NCI-H446 (cell line): Measurements from ENCODE around the gene LZIC.

ENCODE experiments used
- DNase-seq, 2 experiments: peaks; one replicate each; lab custom pipeline; 2025; lab: John Stamatoyannopoulos, UW

LZIC gene

GRCh38 chr1:9886092-9886742, 57.0 kb downstream of the LZIC start:
- no peak for DNase-seq

GRCh38 chr1:9884805-9885204, 58.4 kb downstream of the LZIC start:
- DNase-seq = no peak

GRCh38 chr1:9883585-9884449, 59.4 kb downstream of the LZIC start:
- DNase-seq = peak in 1 of 2 experiments; percentile 25

- no peak for DNase-seq
These were observed 60.3 kb downstream of the LZIC start for GRCh38 chr1:9882945-9883303.

GRCh38 chr1:9882296-9882944, 60.8 kb downstream of the LZIC start:
- no peak for DNase-seq

GRCh38 chr1:9881838-9882249, 61.3 kb downstream of the LZIC start:
- DNase-seq = peak in 1 of 2 experiments; percentile 56
